Spinal cord (tissue), 10 donors: Measurements from ENCODE around the gene PCDHB8. TPM values are rescaled to one million over a fixed set of nuclear protein-coding genes. Genes with fewer than 3 reads are reported as not detected.
"Not testable (repeated sequence)": the region's sequence is repeated elsewhere in the genome, so short reads cannot be mapped to it uniquely, and the experiment has no call there.

Source experiments
- DNase-seq, 6 donors: peaks; one replicate each; pipeline versions ENCODE4 v3.0.0 to v3.0.0-alpha.2; 2013 to 2015; ENCODE audit warnings: low spot score in 6 of 6, low read depth in 4 of 6
- H3K27ac ChIP-seq: one replicate; pipeline ENCODE4 v1.5.1; 2013; ENCODE audit warnings: low read depth, low read length, control low read depth
- H3K27me3 ChIP-seq: one replicate; pipeline ENCODE4 v1.6.1; 2013; ENCODE audit warnings: low read length; ENCODE audit not compliant: control insufficient read depth, insufficient read depth
- H3K36me3 ChIP-seq: one replicate; pipeline ENCODE4 v1.6.1; 2013; ENCODE audit warnings: low read length; ENCODE audit not compliant: control insufficient read depth, insufficient read depth
- H3K4me1 ChIP-seq: one replicate; pipeline ENCODE4 v1.6.1; 2013; ENCODE audit warnings: low read length; ENCODE audit not compliant: control insufficient read depth, insufficient read depth
- H3K4me3 ChIP-seq: one replicate; pipeline ENCODE4 v1.5.1; 2013; ENCODE audit warnings: low read depth, low read length, control low read depth
- H3K9me3 ChIP-seq: one replicate; pipeline ENCODE4 v1.6.1; 2013; ENCODE audit warnings: low read length; ENCODE audit not compliant: control insufficient read depth, insufficient read depth
- WGBS: methylation state at CpG from one replicate; pipeline ENCODE4 v1.1.5; 2013; ENCODE audit warnings: missing lambda C conversion rate; ENCODE audit not compliant: insufficient coverage; 5-methylcytosine and 5-hydroxymethylcytosine counted together
- polyA plus RNA-seq, 2 donors: library from polyadenylated mRNA; unstranded; fragments of 120-200 nt; gene quantifications; one replicate each; pipeline ENCODE4 v1.2.1, GENCODE V29; 2013; ENCODE audit not compliant: insufficient read length in 2 of 2
- total RNA-seq, 2 donors: library from RNA; depleted of rRNA in 1 of 2; stranded (reverse); fragments of 120-200 nt in 1 of 2; fragments of >200 nt in 1 of 2; gene quantifications; one replicate each; pipeline versions ENCODE4 v1.2.3 to v1.2.4, GENCODE V29; 2013 to 2014
- donor health status: healthy.

The PCDHB8 gene
- total and polyA plus RNA-seq, 4 donors, result 1.7 to 3.0 (median 2.0) TPM

DNA sequence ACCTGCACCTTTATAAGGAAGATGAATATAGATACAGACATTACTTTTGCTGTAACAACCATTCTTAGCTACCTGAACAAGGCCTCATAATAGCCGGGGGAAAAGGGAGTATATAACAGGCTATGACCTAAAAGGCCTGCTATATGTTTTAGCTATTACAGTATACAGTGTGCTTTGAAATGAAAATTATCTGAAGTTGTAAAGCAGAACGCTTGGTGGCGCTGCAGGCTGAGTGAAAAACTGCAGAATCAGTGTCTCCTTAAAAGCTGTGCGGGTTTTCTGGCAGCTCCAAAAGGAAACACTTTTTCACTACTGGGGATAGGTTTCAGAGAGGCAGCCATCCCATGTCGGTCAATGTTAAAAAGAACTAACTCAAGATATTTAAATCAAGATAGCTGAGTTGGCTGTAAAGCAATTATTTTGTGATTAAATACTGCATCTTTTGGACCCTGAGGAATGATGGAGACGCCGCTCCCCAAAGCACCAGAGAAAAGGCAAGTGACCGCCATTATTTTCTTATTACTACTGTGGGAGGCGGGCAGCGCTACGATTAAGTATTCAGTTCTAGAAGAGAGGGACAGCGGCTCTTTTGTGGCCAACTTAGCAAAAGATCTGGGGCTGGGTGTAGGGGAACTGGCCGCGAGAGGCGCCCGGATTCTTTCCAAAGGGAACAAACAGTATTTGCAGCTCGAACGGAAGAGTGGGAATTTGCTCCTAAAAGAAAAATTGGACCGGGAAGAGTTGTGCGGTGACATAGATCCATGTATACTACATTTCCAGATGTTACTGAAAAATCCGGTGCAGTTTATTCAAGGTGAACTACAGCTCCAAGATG lies 21.8 kb upstream of the PCDHB8 start:
- WGBS, result 23% methylated on average over 13 of the region's 21 CpGs
- DNase-seq, result no peak
- Histone ChIP-seq H3K27ac (no peak overlapping the region), H3K36me3 (no peaks in the 10 kb centered on the region), H3K4me1 (no peaks in the 10 kb centered on the region), H3K9me3 (peaks cover 6% of the 10 kb centered on the region), H3K27me3 (no peaks in the 10 kb centered on the region), H3K4me3 (no peak overlapping the region)

DNA sequence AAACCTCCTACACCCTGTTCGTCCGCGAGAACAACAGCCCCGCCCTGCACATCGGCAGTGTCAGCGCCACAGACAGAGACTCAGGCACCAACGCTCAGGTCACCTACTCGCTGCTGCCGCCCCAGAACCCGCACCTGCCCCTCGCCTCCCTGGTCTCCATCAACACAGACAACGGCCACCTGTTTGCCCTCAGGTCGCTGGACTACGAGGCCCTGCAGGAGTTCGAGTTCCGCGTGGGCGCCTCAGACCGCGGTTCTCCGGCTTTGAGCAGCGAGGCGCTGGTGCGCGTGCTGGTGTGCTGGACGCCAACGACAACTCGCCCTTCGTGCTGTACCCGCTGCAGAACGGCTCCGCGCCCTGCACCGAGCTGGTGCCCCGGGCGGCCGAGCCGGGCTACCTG lies 20.2 kb upstream of the PCDHB8 start:
- not testable (repeated sequence) for DNase-seq, H3K4me3 ChIP-seq, H3K27me3 ChIP-seq, H3K36me3 ChIP-seq, H3K27ac ChIP-seq, H3K9me3 ChIP-seq, H3K4me1 ChIP-seq
- 34% methylated on average over 25 of the region's 38 CpGs for WGBS

DNA sequence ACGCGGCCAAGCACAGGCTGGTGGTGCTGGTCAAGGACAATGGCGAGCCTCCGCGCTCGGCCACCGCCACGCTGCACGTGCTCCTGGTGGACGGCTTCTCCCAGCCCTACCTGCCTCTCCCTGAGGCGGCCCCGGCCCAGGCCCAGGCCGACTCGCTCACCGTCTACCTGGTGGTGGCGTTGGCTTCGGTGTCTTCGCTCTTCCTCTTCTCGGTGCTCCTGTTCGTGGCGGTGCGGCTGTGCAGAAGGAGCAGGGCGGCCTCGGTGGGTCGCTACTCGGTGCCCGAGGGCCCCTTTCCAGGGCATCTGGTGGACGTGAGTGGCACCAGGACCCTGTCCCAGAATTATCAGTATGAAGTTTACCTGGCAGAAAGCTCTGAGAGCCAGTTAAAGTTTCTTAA lies 19.7 kb upstream of the PCDHB8 start:
- H3K27ac ChIP-seq, H3K9me3 ChIP-seq, H3K4me3 ChIP-seq, H3K27me3 ChIP-seq, H3K36me3 ChIP-seq, DNase-seq, H3K4me1 ChIP-seq: not testable (repeated sequence)
- 22% methylated on average over 17 of the region's 28 CpGs for WGBS

DNA sequence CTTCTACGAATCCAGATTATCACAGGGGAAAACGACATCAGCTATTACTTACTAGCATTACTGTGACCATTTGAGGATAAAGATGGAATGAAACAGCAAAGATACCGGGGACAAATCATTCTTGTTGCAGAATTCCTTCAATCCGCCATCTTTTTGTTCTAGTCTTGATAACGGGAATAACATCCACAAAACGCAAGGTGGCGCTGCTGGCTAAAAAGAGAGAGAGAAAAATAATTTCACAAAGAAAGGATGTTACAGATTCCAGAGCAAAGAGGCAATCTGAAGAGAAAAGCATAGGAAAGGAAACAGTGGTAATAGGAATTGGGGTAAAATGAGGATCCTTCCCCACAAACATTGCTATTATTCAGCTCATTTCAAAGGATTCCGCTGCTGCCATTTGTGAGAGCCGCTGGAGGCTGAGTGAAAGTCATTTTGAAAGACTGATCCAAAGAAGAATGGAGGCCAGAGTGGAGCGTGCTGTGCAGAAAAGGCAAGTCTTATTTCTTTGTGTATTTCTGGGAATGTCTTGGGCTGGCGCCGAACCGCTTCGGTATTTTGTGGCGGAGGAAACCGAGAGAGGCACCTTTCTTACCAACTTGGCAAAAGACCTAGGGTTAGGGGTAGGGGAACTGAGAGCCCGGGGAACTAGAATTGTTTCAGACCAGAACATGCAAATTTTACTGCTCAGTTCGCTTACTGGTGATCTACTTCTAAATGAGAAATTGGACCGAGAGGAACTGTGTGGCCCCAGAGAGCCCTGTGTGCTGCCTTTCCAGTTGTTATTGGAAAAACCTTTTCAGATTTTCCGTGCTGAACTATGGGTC lies 5.0 kb upstream of the PCDHB8 start, which contains the start of gene PCDHB7:
Gene PCDHB7 (plus strand): TSS at position 264 of the 824 bp plus-strand sequence. CDS start 192 bp downstream, at position 456.
- peak within 1 kb of the TSS; percentile 7 for H3K4me3 ChIP-seq

DNA sequence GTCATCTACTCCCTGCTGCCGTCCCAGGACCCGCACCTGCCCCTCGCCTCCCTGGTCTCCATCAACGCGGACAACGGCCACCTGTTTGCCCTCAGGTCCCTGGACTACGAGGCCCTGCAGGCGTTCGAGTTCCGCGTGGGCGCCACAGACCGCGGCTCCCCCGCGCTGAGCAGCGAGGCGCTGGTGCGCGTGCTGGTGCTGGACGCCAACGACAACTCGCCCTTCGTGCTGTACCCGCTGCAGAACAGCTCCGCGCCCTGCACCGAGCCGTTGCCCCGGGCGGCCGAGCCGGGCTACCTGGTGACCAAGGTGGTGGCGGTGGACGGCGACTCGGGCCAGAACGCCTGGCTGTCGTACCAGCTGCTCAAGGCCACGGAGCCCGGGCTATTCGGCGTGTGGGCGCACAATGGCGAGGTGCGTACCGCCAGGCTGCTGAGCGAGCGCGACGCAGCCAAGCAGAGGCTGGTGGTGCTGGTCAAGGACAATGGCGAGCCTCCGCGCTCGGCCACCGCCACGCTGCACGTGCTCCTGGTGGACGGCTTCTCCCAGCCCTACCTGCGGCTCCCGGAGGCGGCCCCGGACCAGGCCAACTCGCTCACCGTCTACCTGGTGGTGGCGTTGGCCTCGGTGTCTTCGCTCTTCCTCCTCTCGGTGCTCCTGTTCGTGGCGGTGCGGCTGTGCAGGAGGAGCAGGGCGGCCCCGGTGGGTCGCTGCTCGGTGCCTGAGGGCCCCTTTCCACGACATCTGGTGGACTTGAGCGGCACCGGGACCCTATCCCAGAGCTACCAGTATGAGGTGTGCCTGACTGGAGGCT lies 3.1 kb upstream of the PCDHB8 start:
- not testable (repeated sequence) for H3K4me3 ChIP-seq, H3K27me3 ChIP-seq, H3K27ac ChIP-seq, H3K36me3 ChIP-seq, DNase-seq, H3K9me3 ChIP-seq, H3K4me1 ChIP-seq
- WGBS, result 31% methylated on average over 55 of the region's 79 CpGs

More for the DNA sequence above, 5.0 kb upstream of the PCDHB8 start, which contains the start of gene PCDHB7:
- peak in 2 of 6 donors; percentile 55 to 57 for DNase-seq
- WGBS, result 40% methylated on average over 7 of the region's 20 CpGs
- Histone ChIP-seq H3K4me1 (no peaks in the 10 kb centered on the region), H3K9me3 (no peaks in the 10 kb centered on the region), H3K27ac (no peak within 1 kb of the TSS), H3K36me3 (no peaks in the 10 kb centered on the region), H3K27me3 (peaks cover 2% of the 10 kb centered on the region)

DNA sequence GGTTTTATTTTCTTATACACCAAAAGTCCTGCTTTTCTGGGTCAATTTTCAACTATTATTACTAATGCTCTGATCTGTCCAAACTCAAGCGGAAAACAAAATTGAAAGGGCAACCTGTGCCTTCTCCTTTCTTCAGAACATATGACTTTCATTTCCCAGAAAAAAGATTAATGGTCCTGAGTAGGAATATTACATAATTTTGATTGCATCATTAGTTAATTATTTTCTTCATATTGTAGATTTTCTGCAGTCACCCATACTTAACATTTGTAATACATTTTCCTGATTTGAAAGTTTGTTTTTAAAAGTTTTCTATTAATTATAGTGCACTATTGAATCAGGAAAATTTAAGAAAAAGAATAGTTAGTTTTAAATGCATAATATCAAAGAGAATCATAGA lies 1.7 kb upstream of the PCDHB8 start:
- no CpG with 5 or more reads among the region's 1 CpG for WGBS
- Histone ChIP-seq H3K27me3 (peaks cover 2% of the 10 kb centered on the region), H3K4me1 (no peaks in the 10 kb centered on the region), H3K4me3 (no peak overlapping the region), H3K36me3 (no peaks in the 10 kb centered on the region), H3K9me3 (no peaks in the 10 kb centered on the region), H3K27ac (no peak overlapping the region)
- DNase-seq, result no peak

DNA sequence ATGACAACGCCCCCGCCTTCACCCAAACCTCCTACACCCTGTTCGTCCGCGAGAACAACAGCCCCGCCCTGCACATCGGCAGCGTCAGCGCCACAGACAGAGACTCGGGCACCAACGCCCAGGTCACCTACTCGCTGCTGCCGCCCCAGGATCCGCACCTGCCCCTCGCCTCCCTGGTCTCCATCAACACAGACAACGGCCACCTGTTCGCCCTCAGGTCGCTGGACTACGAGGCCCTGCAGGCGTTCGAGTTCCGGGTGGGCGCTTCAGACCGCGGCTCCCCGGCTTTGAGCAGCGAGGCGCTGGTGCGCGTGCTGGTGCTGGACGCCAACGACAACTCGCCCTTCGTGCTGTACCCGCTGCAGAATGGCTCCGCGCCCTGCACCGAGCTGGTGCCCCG lies 1.8 kb downstream of the PCDHB8 start:
- WGBS, result 25% methylated on average over 13 of the region's 39 CpGs
- not testable (repeated sequence) for H3K27me3 ChIP-seq, H3K9me3 ChIP-seq, H3K27ac ChIP-seq, H3K4me1 ChIP-seq, H3K4me3 ChIP-seq, DNase-seq, H3K36me3 ChIP-seq

DNA sequence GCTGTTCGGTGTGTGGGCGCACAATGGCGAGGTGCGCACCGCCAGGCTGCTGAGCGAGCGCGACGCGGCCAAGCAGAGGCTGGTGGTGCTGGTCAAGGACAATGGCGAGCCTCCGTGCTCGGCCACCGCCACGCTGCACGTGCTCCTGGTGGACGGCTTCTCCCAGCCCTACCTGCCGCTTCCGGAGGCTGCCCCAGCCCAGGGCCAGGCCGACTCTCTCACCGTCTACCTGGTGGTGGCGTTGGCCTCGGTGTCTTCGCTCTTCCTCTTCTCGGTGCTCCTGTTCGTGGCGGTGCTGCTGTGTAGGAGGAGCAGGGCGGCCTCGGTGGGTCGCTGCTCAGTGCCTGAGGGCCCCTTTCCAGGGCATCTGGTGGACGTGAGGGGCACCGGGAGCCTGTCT lies 2.3 kb downstream of the PCDHB8 start:
- H3K36me3 ChIP-seq, H3K4me1 ChIP-seq, DNase-seq, H3K9me3 ChIP-seq, H3K4me3 ChIP-seq, H3K27me3 ChIP-seq, H3K27ac ChIP-seq: not testable (repeated sequence)
- WGBS, result 19% methylated on average over 25 of the region's 32 CpGs

DNA sequence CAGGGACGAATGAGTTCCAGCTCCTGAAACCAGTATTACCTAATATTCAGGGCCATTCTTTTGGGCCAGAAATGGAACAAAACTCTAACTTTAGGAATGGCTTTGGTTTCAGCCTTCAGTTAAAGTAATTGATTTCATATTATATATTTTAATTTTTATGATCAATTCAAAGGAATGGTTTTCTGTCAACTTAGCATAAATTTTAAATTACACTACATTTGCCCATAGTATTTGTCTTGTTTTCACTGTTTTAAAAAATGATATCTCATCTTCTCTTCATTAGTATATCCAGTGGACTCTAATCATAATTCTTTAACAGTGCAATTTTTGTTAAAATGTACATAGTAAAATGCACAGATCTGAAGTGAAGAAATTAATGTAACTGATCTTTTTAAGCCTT lies 2.7 kb downstream of the PCDHB8 start:
- Histone ChIP-seq H3K27me3 (no peaks in the 10 kb centered on the region), H3K36me3 (no peaks in the 10 kb centered on the region), H3K4me3 (no peak overlapping the region), H3K4me1 (no peaks in the 10 kb centered on the region), H3K27ac (no peak overlapping the region), H3K9me3 (peaks cover 2% of the 10 kb centered on the region)
- DNase-seq, result no peak
- WGBS, result 60% methylated on average over 1 of the region's 1 CpG
